SK-N-MC (cell line): ENCODE measurements around the gene IL17RD.
A peak's percentile ranks its signal among the peaks of the same experiment; 100 is the strongest.
"Not testable (repeated sequence)": the region's sequence is repeated elsewhere in the genome, so short reads cannot be mapped to it uniquely, and the experiment has no call there.

ENCODE experiments used
- DNase-seq: peaks from one replicate; pipeline ENCODE4 v3.0.0-alpha.2; 2011; ENCODE audit warnings: low read depth, low spot score
- H3K27ac ChIP-seq: fragments of 200-600 bp; sonication (generic); 2 replicates; pipeline ENCODE4 v1.5.1; 2016; ENCODE audit warnings: mixed run types
- H3K36me3 ChIP-seq: fragments of 200-600 bp; sonication (generic); 2 replicates; pipeline ENCODE4 v1.6.1; 2017; ENCODE audit warnings: antibody characterized with exemption, low read length, mixed read lengths; ENCODE audit not compliant: insufficient read depth
- H3K4me3 ChIP-seq: fragments of 200-600 bp; sonication (generic); 2 replicates; pipeline ENCODE4 v1.5.1; 2016
- H3K9ac ChIP-seq: fragments of 200-600 bp; sonication (generic); 2 replicates; pipeline ENCODE4 v1.8.0; 2017; ENCODE audit warnings: mixed run types, mixed read lengths; ENCODE audit not compliant: insufficient read length
- H3K9me3 ChIP-seq: fragments of 200-600 bp; sonication (generic); 2 replicates; pipeline ENCODE4 v1.6.1; 2017; ENCODE audit warnings: low read depth, mild to moderate bottlenecking, antibody characterized with exemption, low read length, moderate library complexity, mixed read lengths
- EZH2 ChIP-seq: fragments of 200-600 bp; sonication (generic); IDR thresholded peaks from one replicate; pipeline ENCODE4 v1.6.1; 2017; ENCODE audit warnings: antibody characterized with exemption
- FOXP2 ChIP-seq: optimal IDR thresholded peaks from 2 replicates; pipeline ENCODE3; 2011; ENCODE audit warnings: mild to moderate bottlenecking, moderate library complexity; ENCODE audit not compliant: insufficient read depth; ENCODE audit errors: extremely low read length, control extremely low read depth
- POLR2AphosphoS5 ChIP-seq: IDR thresholded peaks from 2 replicates; pipeline ENCODE4 v1.6.1; 2012; ENCODE audit warnings: mild to moderate bottlenecking, low read depth, low read length, borderline replicate concordance

Gene IL17RD

GRCh38 chr3:57086201-57086600 lies 79.0 kb downstream of the IL17RD start:
- TF ChIP-seq EZH2 (no peak), FOXP2 (no peak), POLR2AphosphoS5 (no peak)

GRCh38 chr3:57085211-57085610 lies 79.9 kb downstream of the IL17RD start:
- Histone ChIP-seq H3K36me3 (no peaks in the 10 kb centered on the region), H3K27ac (no peak overlapping the region), H3K9ac (no peak overlapping the region), H3K4me3 (no peak overlapping the region), H3K9me3 (no peaks in the 10 kb centered on the region)
- DNase-seq: no peak
- TF ChIP-seq EZH2 (no peak), POLR2AphosphoS5 (no peak), FOXP2 (no peak)

More at GRCh38 chr3:57086201-57086600, 79.0 kb downstream of the IL17RD start:
- Histone ChIP-seq H3K9me3 (no peaks in the 10 kb centered on the region), H3K27ac (no peak overlapping the region), H3K4me3 (no peak overlapping the region), H3K9ac (no peak overlapping the region), H3K36me3 (no peaks in the 10 kb centered on the region)
- DNase-seq: no peak

GRCh38 chr3:57083266-57083995 lies 81.7 kb downstream of the IL17RD start:
- not testable (repeated sequence) for DNase-seq, H3K9me3 ChIP-seq, H3K36me3 ChIP-seq, H3K27ac ChIP-seq, H3K9ac ChIP-seq, H3K4me3 ChIP-seq

GRCh38 chr3:57082481-57082880 lies 82.7 kb downstream of the IL17RD start:
- Histone ChIP-seq H3K9me3 (no peaks in the 10 kb centered on the region), H3K4me3 (no peak overlapping the region), H3K36me3 (no peaks in the 10 kb centered on the region), H3K9ac (no peak overlapping the region), H3K27ac (no peak overlapping the region)
- DNase-seq: no peak
- no peak for TF ChIP-seq EZH2
- TF ChIP-seq POLR2AphosphoS5: no peak
- no peak for TF ChIP-seq FOXP2

GRCh38 chr3:57081173-57081572 lies 84.0 kb downstream of the IL17RD start:
- TF ChIP-seq POLR2AphosphoS5: no peak

GRCh38 chr3:57080171-57080570 lies 85.0 kb downstream of the IL17RD start:
- no peak for TF ChIP-seq POLR2AphosphoS5
- TF ChIP-seq FOXP2: no peak
- TF ChIP-seq EZH2: no peak
- DNase-seq: no peak
- no peak overlapping the region for H3K27ac ChIP-seq
- H3K36me3 ChIP-seq: no peaks in the 10 kb centered on the region
- no peak overlapping the region for H3K4me3 ChIP-seq
- no peak overlapping the region for H3K9ac ChIP-seq
- H3K9me3 ChIP-seq: no peaks in the 10 kb centered on the region

More at GRCh38 chr3:57081173-57081572, 84.0 kb downstream of the IL17RD start:
- H3K27ac ChIP-seq: no peak overlapping the region
- no peaks in the 10 kb centered on the region for H3K36me3 ChIP-seq
- no peak overlapping the region for H3K9ac ChIP-seq
- H3K4me3 ChIP-seq: no peak overlapping the region
- no peaks in the 10 kb centered on the region for H3K9me3 ChIP-seq
- DNase-seq: no peak

- Histone ChIP-seq H3K4me3 (no peak overlapping the region), H3K9ac (no peak overlapping the region), H3K36me3 (no peaks in the 10 kb centered on the region), H3K9me3 (no peaks in the 10 kb centered on the region), H3K27ac (no peak overlapping the region)
- no peak for DNase-seq
- TF ChIP-seq FOXP2 (no peak), EZH2 (no peak), POLR2AphosphoS5 (no peak)
Measured at GRCh38 chr3:57079474-57079831, 85.7 kb downstream of the IL17RD start.

GRCh38 chr3:57078635-57079473 lies 86.3 kb downstream of the IL17RD start:
- Histone ChIP-seq H3K4me3 (peak overlapping the region; percentile 77), H3K9ac (no peak overlapping the region), H3K9me3 (no peaks in the 10 kb centered on the region), H3K36me3 (no peaks in the 10 kb centered on the region), H3K27ac (no peak overlapping the region)
- DNase-seq: no peak
- TF ChIP-seq POLR2AphosphoS5 (no peak), FOXP2 (no peak), EZH2 (no peak)

GRCh38 chr3:57078344-57078634 lies 86.9 kb downstream of the IL17RD start:
- no peak overlapping the region for H3K27ac ChIP-seq
- no peaks in the 10 kb centered on the region for H3K9me3 ChIP-seq
- no peak for TF ChIP-seq EZH2
- no peak for TF ChIP-seq FOXP2
- TF ChIP-seq POLR2AphosphoS5: no peak
- peak overlapping the region; percentile 77 for H3K4me3 ChIP-seq
- H3K36me3 ChIP-seq: no peaks in the 10 kb centered on the region
- no peak overlapping the region for H3K9ac ChIP-seq
- no peak for DNase-seq
